PC-3 (cell line): ENCODE measurements around the gene SMPDL3A.

ENCODE experiments used
- EZH2 ChIP-seq: fragments of 300-600 bp; sonication (generic); IDR thresholded peaks from one replicate; pipeline ENCODE4 v1.6.1; 2017; ENCODE audit warnings: antibody characterized with exemption, mild to moderate bottlenecking, low read length; ENCODE audit not compliant: unreplicated experiment
- EZH2phosphoT487 ChIP-seq: fragments of 300-600 bp; sonication (generic); IDR thresholded peaks from 2 replicates; pipeline ENCODE4 v1.6.1; 2018; ENCODE audit warnings: mild to moderate bottlenecking, antibody characterized with exemption, low read length, borderline replicate concordance
- TF ChIP-seq, protein P1 (sequence below): fragments of 300-600 bp; sonication (generic); conservative IDR thresholded peaks from 2 replicates; pipeline ENCODE4 v1.5.1; 2017; ENCODE audit warnings: antibody characterized with exemption, low read depth, mild to moderate bottlenecking, low read length

DNA sequence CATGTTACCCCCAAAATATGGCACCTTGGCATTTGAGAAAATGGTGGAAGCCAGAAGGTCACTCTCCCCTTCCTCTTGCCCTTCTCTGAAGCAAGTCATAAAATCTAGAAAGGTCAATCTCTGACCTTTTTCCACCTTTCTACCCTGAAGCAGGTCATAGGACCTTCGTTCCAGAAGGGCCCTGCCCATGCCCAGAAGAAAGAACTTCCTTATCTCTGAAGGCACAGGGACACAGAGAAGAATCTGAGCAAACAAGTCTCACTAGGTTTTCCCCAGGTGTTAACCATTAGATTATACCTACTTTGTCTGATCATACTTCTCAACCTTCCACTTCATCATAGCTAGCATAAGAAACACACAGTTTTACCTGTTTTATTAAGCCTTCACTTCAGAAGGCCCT lies 42.5 kb downstream of the SMPDL3A start:
- TF ChIP-seq, protein P1, sequence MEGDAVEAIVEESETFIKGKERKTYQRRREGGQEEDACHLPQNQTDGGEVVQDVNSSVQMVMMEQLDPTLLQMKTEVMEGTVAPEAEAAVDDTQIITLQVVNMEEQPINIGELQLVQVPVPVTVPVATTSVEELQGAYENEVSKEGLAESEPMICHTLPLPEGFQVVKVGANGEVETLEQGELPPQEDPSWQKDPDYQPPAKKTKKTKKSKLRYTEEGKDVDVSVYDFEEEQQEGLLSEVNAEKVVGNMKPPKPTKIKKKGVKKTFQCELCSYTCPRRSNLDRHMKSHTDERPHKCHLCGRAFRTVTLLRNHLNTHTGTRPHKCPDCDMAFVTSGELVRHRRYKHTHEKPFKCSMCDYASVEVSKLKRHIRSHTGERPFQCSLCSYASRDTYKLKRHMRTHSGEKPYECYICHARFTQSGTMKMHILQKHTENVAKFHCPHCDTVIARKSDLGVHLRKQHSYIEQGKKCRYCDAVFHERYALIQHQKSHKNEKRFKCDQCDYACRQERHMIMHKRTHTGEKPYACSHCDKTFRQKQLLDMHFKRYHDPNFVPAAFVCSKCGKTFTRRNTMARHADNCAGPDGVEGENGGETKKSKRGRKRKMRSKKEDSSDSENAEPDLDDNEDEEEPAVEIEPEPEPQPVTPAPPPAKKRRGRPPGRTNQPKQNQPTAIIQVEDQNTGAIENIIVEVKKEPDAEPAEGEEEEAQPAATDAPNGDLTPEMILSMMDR = no peak
- no peak for TF ChIP-seq EZH2
- no peak for TF ChIP-seq EZH2phosphoT487
